ENCODE results near the gene C20orf144.

- TF ChIP-seq CTCF (IDR thresholded peaks at IDR 0.05) (no peak), POLR2A (IDR thresholded peaks at IDR 0.05) (no peak)
Measured at GRCh38 chr20:33684533-33685327, 22.6 kb downstream of the C20orf144 start.

Data from uterus (tissue), 2 donors.